Measurements from ENCODE around the gene EEF1AKMT1.
"Not testable (repeated sequence)": the region's sequence is repeated elsewhere in the genome, so short reads cannot be mapped to it uniquely, and the experiment has no call there.

Gene EEF1AKMT1

DNA sequence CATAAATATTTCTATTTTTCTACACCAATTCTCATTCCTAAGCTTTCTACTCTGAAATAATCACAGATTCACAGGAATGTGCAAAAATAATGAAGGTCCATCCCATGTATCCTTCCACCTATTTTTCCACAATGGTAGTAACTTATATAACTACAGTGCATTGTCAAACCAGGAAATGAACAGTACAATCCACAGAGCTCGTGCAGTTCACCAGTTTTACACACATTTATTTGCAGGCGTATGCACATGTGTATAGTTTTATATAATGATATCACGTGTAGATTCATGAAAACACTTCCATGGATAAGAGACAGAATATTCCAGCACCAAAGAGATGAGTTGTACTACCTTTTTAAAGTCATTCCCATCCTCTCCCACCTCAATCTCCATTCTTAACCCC, 12.9 kb downstream of the EEF1AKMT1 start:
- H3K4me3 ChIP-seq (ENCODE audit: low read depth in 1 of 5, low read length in 5 of 5) = no peak overlapping the region
- H3K9me3 ChIP-seq (ENCODE audit: control insufficient read depth in 5 of 5, low read length in 5 of 5) = peaks cover 0 to 3% (median 0%) of the 10 kb centered on the region in 5 donors
- H3K9ac ChIP-seq (ENCODE audit: low read length in 5 of 5) = no peak overlapping the region
- H3K4me1 ChIP-seq (ENCODE audit: control insufficient read depth in 5 of 5, insufficient read depth in 5 of 5, low read length in 5 of 5) = no peaks in the 10 kb centered on the region
- no peak overlapping the region for H3K27ac ChIP-seq (ENCODE audit: low read depth, low read length)
- peaks cover 0 to 11% (median 6%) of the 10 kb centered on the region in 5 donors for H3K36me3 ChIP-seq (ENCODE audit: control insufficient read depth in 5 of 5, insufficient read depth in 5 of 5, low read length in 5 of 5)
- H3K27me3 ChIP-seq (ENCODE audit: control insufficient read depth in 5 of 5, insufficient read depth in 4 of 5, low read length in 5 of 5) = no peaks in the 10 kb centered on the region

DNA sequence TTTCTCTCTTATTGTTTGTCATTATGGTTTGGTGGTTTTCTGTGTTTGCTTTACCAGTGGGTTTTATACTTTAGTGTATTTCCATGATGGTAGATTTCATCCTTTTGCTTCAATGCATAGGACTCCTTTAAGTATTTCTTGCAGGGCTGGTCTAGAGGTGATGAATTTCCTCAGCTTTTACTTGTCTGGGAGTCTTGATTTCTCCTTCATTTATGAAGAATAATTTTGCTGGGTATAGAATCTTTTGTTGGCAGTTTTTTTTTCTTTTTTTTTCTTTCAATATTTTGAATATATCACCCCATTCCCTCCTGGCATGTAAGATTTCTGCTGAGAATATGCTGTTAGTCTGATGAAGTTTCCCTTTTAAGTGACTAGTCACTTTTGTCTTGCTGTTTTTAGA, 19.8 kb downstream of the EEF1AKMT1 start:
- Histone ChIP-seq H3K27me3 (ENCODE audit: control insufficient read depth in 5 of 5, insufficient read depth in 4 of 5, low read length in 5 of 5) (no peaks in the 10 kb centered on the region), H3K9ac (ENCODE audit: low read length in 5 of 5) (no peak overlapping the region), H3K4me3 (ENCODE audit: low read depth in 1 of 5, low read length in 5 of 5) (no peak overlapping the region), H3K36me3 (ENCODE audit: control insufficient read depth in 5 of 5, insufficient read depth in 5 of 5, low read length in 5 of 5) (peaks cover 0 to 16% (median 11%) of the 10 kb centered on the region in 5 donors), H3K27ac (ENCODE audit: low read depth, low read length) (no peak overlapping the region), H3K4me1 (ENCODE audit: control insufficient read depth in 5 of 5, insufficient read depth in 5 of 5, low read length in 5 of 5) (no peaks in the 10 kb centered on the region), H3K9me3 (ENCODE audit: control insufficient read depth in 5 of 5, low read length in 5 of 5) (peaks cover 0 to 12% (median 9%) of the 10 kb centered on the region in 5 donors)

DNA sequence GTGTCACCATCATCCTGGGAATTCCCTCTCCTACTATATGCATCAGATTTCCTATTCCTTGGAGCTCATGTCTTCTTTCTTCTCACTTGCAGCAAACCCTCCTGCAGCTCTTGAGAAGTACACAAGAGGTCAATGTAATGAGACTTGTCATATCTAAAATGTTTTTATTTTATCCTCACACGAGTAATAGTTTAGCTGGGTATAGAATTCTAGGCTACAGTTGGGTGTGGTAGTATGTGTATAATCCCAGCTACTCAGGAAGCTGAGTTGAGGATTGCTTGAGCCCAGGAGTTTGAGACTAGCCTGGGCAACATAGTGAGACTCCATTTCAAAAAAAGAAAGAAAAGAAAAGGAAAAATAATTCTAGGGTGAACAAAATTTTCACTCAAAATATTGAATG, 24.4 kb downstream of the EEF1AKMT1 start:
- no peaks in the 10 kb centered on the region for H3K4me1 ChIP-seq (ENCODE audit: control insufficient read depth in 5 of 5, insufficient read depth in 5 of 5, low read length in 5 of 5)
- no peak overlapping the region for H3K9ac ChIP-seq (ENCODE audit: low read length in 5 of 5)
- peaks cover 0 to 2% (median 0%) of the 10 kb centered on the region in 5 donors for H3K36me3 ChIP-seq (ENCODE audit: control insufficient read depth in 5 of 5, insufficient read depth in 5 of 5, low read length in 5 of 5)
- no peaks in the 10 kb centered on the region for H3K27me3 ChIP-seq (ENCODE audit: control insufficient read depth in 5 of 5, insufficient read depth in 4 of 5, low read length in 5 of 5)
- peaks cover 0 to 15% (median 9%) of the 10 kb centered on the region in 5 donors for H3K9me3 ChIP-seq (ENCODE audit: control insufficient read depth in 5 of 5, low read length in 5 of 5)
- no peak overlapping the region for H3K4me3 ChIP-seq (ENCODE audit: low read depth in 1 of 5, low read length in 5 of 5)
- no peak overlapping the region for H3K27ac ChIP-seq (ENCODE audit: low read depth, low read length)

DNA sequence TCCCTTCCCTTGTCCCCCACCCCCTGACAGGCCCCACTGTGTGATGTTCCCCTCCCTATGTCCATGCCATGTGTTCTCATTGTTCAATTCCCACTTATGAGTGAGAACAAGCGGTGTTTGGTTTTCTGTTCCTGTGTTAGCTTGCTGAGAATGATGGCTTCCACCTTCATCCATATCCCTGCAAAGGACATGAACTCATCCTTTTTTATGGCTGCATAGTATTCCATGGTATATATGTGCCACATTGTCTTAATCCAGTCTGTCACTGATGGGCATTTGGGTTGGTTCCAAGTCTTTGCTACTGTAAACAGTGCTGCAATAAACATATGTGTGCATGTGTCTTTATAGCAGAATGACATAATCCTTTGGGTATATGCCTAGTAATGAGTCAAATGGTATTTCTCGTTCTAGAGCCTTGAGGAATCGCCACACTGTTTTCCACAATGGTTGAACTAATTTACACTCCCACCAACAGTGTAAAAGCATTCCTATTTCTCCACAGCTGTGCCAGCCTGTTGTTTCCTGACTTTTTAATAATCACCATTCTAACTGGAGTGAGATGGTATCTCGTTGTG, 29.8 kb downstream of the EEF1AKMT1 start:
- not testable (repeated sequence) for H3K27ac ChIP-seq (ENCODE audit: low read depth, low read length); H3K4me3 ChIP-seq (ENCODE audit: low read depth in 1 of 5, low read length in 5 of 5); H3K9ac ChIP-seq (ENCODE audit: low read length in 5 of 5); H3K4me1 ChIP-seq (ENCODE audit: control insufficient read depth in 5 of 5, insufficient read depth in 5 of 5, low read length in 5 of 5); H3K36me3 ChIP-seq (ENCODE audit: control insufficient read depth in 5 of 5, insufficient read depth in 5 of 5, low read length in 5 of 5); H3K9me3 ChIP-seq (ENCODE audit: control insufficient read depth in 5 of 5, low read length in 5 of 5); H3K27me3 ChIP-seq (ENCODE audit: control insufficient read depth in 5 of 5, insufficient read depth in 4 of 5, low read length in 5 of 5)

DNA sequence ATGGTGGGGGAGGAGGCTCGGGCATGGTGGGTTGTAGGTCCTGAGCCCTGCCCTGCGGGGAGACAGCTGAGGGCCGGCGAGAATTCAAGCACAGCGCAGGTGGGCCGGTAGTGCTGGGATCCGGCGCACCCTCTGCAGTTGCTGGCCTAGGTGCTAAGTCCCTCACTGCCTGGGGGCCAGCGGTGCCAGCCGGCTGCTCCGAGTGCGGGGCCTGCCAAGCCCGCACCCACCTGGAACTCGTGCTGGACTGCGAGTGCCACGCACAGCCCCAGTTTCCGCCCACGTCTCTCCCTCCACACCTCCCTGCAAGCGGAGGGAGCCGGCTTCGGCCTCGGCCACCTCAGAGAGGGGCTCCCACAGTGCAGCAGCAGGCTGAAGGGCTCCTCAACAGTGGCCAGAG, 33.7 kb downstream of the EEF1AKMT1 start:
- no peak overlapping the region for H3K27ac ChIP-seq (ENCODE audit: low read depth, low read length)
- H3K4me1 ChIP-seq (ENCODE audit: control insufficient read depth in 5 of 5, insufficient read depth in 5 of 5, low read length in 5 of 5) = no peaks in the 10 kb centered on the region
- no peaks in the 10 kb centered on the region for H3K27me3 ChIP-seq (ENCODE audit: control insufficient read depth in 5 of 5, insufficient read depth in 4 of 5, low read length in 5 of 5)
- peaks cover 0 to 5% (median 4%) of the 10 kb centered on the region in 5 donors for H3K36me3 ChIP-seq (ENCODE audit: control insufficient read depth in 5 of 5, insufficient read depth in 5 of 5, low read length in 5 of 5)
- no peak overlapping the region for H3K4me3 ChIP-seq (ENCODE audit: low read depth in 1 of 5, low read length in 5 of 5)
- H3K9me3 ChIP-seq (ENCODE audit: control insufficient read depth in 5 of 5, low read length in 5 of 5) = peaks cover 0 to 3% (median 0%) of the 10 kb centered on the region in 5 donors
- no peak overlapping the region for H3K9ac ChIP-seq (ENCODE audit: low read length in 5 of 5)

DNA sequence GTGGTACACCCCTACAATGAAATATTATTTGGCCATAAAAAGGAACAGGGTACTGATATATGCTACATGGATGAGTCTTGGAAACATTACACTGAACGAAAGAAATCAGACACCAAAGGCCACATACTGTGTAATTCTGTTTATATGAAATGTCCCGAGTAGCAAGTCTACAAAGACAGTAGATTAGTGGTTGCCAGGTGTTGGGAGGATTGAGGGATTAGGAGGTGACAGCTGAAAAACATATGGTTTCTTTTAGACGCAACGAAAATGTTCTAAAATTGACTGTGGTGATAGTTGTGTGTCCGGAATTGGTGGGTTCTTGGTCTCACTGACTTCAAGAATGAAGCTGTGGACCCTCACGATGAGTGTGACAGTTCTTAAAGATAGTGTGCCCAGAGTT, 35.1 kb downstream of the EEF1AKMT1 start:
- H3K9me3 ChIP-seq (ENCODE audit: control insufficient read depth in 5 of 5, low read length in 5 of 5) = peaks cover 0 to 3% (median 0%) of the 10 kb centered on the region in 5 donors
- H3K4me1 ChIP-seq (ENCODE audit: control insufficient read depth in 5 of 5, insufficient read depth in 5 of 5, low read length in 5 of 5) = no peaks in the 10 kb centered on the region
- peaks cover 0 to 5% (median 4%) of the 10 kb centered on the region in 5 donors for H3K36me3 ChIP-seq (ENCODE audit: control insufficient read depth in 5 of 5, insufficient read depth in 5 of 5, low read length in 5 of 5)
- no peak overlapping the region for H3K27ac ChIP-seq (ENCODE audit: low read depth, low read length)
- no peak overlapping the region for H3K4me3 ChIP-seq (ENCODE audit: low read depth in 1 of 5, low read length in 5 of 5)
- no peak overlapping the region for H3K9ac ChIP-seq (ENCODE audit: low read length in 5 of 5)
- no peaks in the 10 kb centered on the region for H3K27me3 ChIP-seq (ENCODE audit: control insufficient read depth in 5 of 5, insufficient read depth in 4 of 5, low read length in 5 of 5)

DNA sequence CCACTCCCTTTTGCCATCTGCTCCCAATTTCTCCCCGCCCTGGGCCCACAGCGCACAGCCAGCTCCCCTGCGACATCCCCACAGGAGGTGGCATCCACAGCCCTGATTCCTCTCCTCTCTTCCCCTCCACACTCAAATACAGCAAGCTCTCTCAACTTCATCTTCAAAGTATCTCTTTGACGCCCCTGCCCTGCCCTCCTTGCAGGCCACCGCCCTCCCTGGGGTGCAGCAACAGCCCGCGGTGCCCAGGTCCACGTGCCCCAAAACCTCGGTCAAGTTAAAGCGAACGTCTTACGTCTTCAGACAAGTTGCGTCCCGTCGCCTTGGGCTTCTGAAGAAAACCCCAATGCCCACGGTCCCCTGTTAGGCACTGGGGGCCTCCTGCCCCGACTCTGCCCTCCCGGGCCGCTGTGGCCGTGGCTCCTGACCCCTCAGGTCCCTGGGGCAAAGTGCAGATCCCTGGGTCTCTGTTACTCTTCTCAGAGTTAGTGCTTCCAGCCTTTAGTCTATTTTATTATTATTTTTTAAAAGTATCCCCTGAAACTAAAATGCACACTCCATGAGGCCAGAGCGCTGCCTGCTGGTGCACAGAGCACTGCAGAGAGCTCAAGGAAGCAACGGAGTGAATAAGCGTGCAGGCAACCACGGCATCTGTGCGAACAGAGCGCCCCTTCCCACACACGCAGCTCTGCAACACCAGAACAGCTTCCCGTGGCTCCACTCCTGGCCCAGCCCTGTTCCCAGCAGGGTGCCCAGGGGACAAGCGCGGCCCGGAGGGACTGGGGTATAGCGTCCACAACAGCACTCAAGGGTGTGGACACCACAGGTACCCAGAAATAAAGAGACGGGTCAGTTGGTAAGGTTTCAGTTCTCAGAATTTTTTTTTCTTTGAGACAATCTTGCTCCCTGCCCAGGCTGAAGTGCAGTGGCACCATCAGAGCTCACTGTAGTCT, 43.9 kb downstream of the EEF1AKMT1 start:
- H3K27me3 ChIP-seq (ENCODE audit: control insufficient read depth in 5 of 5, insufficient read depth in 4 of 5, low read length in 5 of 5) = no peaks in the 10 kb centered on the region
- H3K27ac ChIP-seq (ENCODE audit: low read depth, low read length) = no peak overlapping the region
- H3K4me3 ChIP-seq (ENCODE audit: low read depth in 1 of 5, low read length in 5 of 5) = no peak overlapping the region
- H3K9me3 ChIP-seq (ENCODE audit: control insufficient read depth in 5 of 5, low read length in 5 of 5) = no peaks in the 10 kb centered on the region
- H3K36me3 ChIP-seq (ENCODE audit: control insufficient read depth in 5 of 5, insufficient read depth in 5 of 5, low read length in 5 of 5) = peaks cover 0 to 10% (median 4%) of the 10 kb centered on the region in 5 donors
- peaks cover 0 to 18% (median 4%) of the 10 kb centered on the region in 5 donors for H3K4me1 ChIP-seq (ENCODE audit: control insufficient read depth in 5 of 5, insufficient read depth in 5 of 5, low read length in 5 of 5)
- no peak overlapping the region for H3K9ac ChIP-seq (ENCODE audit: low read length in 5 of 5)

DNA sequence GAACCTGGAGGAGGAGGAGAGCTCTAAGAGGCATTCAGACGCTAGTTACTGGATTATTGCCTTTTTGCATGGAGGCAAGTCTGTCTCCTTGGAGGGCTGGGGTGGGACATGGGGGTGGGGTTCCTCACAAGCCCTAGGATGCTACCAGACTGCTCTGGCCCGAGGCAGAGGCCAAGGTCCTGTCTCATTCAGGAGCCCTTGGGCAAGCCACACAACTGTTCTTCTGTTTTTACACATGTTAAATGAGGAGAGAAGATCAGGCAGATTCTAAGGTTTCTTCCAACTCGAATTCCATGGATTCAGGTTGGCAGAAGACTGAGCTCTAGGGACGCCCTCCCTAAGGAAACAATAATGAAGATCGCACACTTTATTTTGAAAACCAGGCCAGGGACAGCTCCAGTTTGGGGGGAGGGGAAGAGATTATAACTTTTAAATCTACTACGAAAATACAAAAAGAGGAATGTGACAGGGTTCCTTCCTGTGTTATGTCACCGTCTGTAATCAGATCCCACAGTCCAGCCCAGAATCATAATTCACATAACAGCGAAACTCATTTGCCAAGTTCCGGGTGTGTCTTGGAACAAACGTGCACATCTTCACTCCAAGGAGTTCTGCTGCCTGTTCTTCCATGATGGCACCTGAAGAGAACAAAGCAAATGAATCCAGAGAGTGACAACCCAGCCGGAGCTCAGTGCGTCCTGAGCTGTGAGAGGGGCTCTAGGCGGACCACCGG, 45.0 kb downstream of the EEF1AKMT1 start:
- Histone ChIP-seq H3K9ac (ENCODE audit: low read length in 5 of 5) (peak overlapping the region in 1 of 5 donors; percentile 50), H3K27me3 (ENCODE audit: control insufficient read depth in 5 of 5, insufficient read depth in 4 of 5, low read length in 5 of 5) (no peaks in the 10 kb centered on the region), H3K4me1 (ENCODE audit: control insufficient read depth in 5 of 5, insufficient read depth in 5 of 5, low read length in 5 of 5) (peaks cover 0 to 18% (median 4%) of the 10 kb centered on the region in 5 donors), H3K27ac (ENCODE audit: low read depth, low read length) (peak overlapping the region; percentile 16), H3K4me3 (ENCODE audit: low read depth in 1 of 5, low read length in 5 of 5) (peak overlapping the region in 1 of 5 donors; percentile 19), H3K36me3 (ENCODE audit: control insufficient read depth in 5 of 5, insufficient read depth in 5 of 5, low read length in 5 of 5) (peaks cover 0 to 10% (median 4%) of the 10 kb centered on the region in 5 donors), H3K9me3 (ENCODE audit: control insufficient read depth in 5 of 5, low read length in 5 of 5) (no peaks in the 10 kb centered on the region)

DNA sequence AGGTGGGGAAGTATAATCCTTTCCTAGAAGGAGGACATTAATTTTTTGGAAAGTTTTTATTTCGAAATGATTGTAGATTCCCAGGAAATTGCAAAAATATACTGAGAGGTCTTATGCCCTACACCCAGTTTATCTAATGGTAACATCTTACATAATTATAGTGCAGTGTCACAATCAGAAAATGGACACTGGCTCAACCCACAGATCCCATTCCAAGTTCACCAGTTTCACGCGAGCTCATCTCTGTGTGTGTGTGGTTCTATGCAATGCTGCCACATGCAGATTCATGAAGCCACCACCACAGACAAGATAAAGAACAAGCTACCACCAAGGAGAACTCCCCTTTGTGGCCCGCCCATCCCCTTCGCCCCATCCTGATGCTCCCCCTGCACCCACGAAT, 45.9 kb downstream of the EEF1AKMT1 start:
- no peaks in the 10 kb centered on the region for H3K9me3 ChIP-seq (ENCODE audit: control insufficient read depth in 5 of 5, low read length in 5 of 5)
- no peak overlapping the region for H3K4me3 ChIP-seq (ENCODE audit: low read depth in 1 of 5, low read length in 5 of 5)
- H3K27ac ChIP-seq (ENCODE audit: low read depth, low read length) = no peak overlapping the region
- peaks cover 0 to 18% (median 4%) of the 10 kb centered on the region in 5 donors for H3K4me1 ChIP-seq (ENCODE audit: control insufficient read depth in 5 of 5, insufficient read depth in 5 of 5, low read length in 5 of 5)
- H3K9ac ChIP-seq (ENCODE audit: low read length in 5 of 5) = no peak overlapping the region
- H3K36me3 ChIP-seq (ENCODE audit: control insufficient read depth in 5 of 5, insufficient read depth in 5 of 5, low read length in 5 of 5) = peaks cover 0 to 10% (median 4%) of the 10 kb centered on the region in 5 donors
- no peaks in the 10 kb centered on the region for H3K27me3 ChIP-seq (ENCODE audit: control insufficient read depth in 5 of 5, insufficient read depth in 4 of 5, low read length in 5 of 5)

Data from subcutaneous abdominal adipose tissue (tissue), 5 donors.